Germinal center (tissue), 1 donor: ENCODE measurements around the gene GLRA2.

Experiments
- DNase-seq: peaks from one replicate; pipeline ENCODE4 v3.0.0; 2012; ENCODE audit warnings: mixed read lengths, low spot score

The GLRA2 gene

GRCh38 chrX:14700982-14701381, 171.6 kb downstream of the GLRA2 start:
- DNase-seq = no peak

DNA sequence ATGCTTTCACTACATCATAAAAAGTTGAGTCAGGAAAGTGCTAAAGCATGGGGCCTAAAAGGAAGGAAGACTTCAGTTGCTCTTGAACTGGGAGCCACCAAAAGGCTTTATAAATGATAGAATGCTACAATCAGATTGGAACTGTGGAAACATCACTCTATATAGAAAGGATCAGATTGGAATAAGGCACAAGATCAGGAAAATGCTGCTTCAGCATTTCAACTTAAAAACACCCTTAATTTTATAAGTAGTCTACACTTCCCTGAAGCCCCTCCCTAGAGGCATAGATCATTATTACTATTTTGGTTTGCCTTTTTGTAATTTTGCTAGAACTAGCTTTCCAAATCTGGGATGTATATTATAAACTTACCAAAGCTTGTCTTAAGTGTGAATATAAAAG, 172.8 kb downstream of the GLRA2 start:
- DNase-seq = no peak

DNA sequence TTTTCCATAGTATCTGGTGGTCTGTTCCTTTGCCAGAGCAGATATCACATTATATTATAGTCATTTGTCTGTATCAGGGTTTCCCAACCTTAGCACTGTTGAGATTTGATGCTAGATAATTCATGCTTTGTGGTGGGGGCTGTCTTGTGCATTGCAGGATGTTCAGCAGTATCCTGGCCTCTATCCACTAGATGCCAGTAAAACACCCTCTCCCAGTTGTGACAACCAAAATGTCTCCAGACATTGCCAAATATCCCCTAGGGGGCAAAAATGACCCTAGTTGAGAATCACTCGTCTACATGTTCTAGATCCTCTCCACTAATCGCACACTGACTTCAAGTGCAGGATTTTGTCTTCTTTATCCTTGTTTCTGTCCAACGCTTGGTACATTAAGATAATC, 182.8 kb downstream of the GLRA2 start:
- DNase-seq = no peak

DNA sequence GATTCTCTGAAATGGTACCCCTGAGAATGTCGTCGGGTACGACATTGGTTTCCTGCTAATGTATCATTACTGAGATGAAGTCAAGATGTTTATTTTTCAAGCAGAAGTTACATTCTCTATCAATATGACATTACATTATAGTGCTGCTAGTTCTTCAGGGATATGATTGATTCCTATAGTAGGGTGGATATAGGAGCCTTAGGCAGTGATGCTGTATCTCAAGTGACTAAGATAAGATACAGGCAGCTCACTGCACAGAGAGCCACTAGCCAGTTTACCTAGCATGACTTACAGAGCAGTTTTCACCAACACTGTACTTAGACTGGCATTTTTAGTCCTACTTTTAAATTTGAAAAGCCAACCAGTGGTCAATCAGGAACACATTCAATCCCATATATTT, 188.6 kb downstream of the GLRA2 start:
- DNase-seq = no peak

DNA sequence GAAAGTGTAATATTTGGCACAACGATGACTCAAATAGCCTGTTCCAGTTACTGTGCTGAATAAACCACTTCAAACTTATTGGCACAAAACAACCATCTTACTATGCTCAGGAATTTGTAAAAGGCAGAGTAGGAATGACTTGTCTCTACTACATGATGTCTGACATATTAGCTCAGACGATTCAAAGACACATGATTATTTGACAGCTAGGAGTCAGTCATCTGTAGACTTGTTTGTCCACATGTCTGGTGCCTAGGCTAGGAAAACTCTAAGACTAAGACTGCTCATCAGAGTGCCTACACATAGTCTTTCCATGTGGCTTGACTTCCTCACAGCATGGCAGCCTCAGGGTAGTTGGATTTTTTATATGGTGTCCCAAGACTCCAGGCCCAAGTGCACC, 189.1 kb downstream of the GLRA2 start:
- DNase-seq = no peak

GRCh38 chrX:14729058-14729457, 199.7 kb downstream of the GLRA2 start:
- no peak for DNase-seq

- no peak for DNase-seq
These were observed 209.3 kb downstream of the GLRA2 start for GRCh38 chrX:14738643-14739042.

GRCh38 chrX:14753441-14753840, 224.1 kb downstream of the GLRA2 start:
- no peak for DNase-seq

- DNase-seq = no peak
These were observed 228.7 kb downstream of the GLRA2 start for GRCh38 chrX:14758029-14758491.

GRCh38 chrX:14775416-14775815, 246.1 kb downstream of the GLRA2 start:
- no peak for DNase-seq

- DNase-seq = no peak
These were observed 247.6 kb downstream of the GLRA2 start for GRCh38 chrX:14776901-14777300.

- DNase-seq = no peak
These were observed 248.2 kb downstream of the GLRA2 start for GRCh38 chrX:14777525-14777924.

- no peak for DNase-seq
These were observed 250.2 kb downstream of the GLRA2 start for GRCh38 chrX:14779580-14779979.
